GM21786 (cell line): ENCODE results near the gene MAEL.

Source experiments
- ATAC-seq: cut with Tn5 transposase; IDR thresholded peaks from one replicate; pipeline ENCODE4 v1.9.1; 2021; ENCODE audit not compliant: unreplicated experiment

Gene MAEL

DNA sequence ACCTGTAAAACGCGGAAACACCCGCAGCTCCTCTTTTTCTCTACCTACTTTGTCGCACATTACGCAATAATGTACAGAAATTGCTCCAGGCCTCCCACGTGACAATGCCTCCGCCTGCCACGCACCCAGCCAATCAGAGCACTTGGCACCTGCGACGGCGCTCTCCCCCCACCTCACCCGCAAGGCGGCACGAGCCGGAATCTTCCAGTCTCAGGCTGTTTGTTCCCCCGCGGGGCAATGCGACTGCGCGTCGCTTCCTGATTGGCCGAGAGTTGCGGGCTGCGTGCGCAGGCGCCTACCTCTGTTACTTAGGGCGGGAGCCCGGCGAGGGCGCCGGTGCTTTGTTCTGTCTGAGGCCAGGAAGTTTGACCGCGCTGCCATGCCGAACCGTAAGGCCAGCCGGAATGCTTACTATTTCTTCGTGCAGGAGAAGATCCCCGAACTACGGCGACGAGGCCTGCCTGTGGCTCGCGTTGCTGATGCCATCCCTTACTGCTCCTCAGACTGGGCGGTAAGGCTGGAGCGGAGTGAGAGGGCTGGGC, at the start of gene MAEL:
MAEL (plus strand) TSS at position 307 of the 542 bp plus-strand sequence; CDS start at position 380, 73 bp downstream.
- ATAC-seq: no peak

DNA sequence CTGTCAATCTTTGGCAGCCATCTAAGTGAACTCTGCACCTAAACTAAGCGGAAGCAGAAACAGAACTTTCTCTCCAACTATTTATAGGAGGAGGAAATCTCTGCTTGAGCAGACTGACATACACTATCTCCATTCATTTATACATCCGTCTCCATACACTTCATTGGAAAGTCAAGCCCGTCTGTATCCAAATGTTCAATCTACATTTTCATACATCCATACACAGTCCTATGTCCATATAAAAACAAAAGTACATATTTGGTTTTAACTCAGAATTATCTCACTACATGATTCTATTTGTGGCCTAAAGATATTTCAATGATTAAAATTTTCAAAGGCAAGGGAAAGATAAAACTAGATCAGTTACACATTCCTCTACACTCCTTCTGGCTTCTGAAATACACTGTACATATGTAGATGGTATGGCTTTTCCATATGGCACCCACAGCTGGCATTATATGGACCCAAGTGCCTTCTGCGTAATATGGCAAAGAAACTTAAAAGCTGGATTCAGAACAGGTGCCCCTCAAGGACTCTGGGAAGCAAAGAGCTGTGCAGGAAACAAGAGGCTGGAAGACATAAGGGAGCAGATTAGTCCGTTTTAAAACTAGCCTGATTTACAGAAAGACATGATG, 49.2 kb upstream of the MAEL start:
- no peak for ATAC-seq

DNA sequence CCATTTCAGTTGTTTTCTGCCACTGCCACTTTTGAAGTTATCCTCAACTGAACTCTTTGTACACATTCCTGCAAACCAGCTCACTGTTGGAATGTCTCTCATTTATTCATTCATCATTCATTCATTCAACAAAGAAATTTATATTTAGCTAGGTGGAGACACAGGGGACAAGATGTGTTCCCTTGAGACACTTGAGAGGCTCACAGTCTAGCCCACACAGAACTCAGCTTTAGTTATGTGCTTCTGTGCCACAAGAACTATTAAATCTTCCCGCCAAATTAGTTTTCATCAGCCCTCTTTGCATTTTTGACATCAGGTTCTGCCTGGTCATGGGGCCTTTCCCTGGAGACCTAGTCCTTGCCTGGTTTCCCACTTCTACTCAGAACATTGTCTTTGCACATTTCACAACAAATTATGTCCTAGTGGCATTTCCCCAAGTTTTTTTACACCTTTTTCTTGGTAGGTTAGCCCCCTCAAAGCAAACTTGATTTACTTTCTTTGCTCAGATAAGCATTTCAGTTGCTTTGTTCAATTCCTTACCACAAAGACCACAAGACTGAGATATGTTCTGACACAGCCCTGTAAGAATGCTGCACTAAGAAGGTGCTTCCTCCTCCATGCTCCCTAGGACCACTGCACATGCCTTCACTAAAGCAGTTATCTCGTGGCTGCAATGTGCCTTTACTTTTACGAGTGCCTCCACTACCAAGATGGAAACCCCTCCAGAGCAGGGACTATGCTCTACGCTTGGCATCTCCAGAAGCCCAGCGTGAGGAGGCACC, 44.7 kb upstream of the MAEL start:
- ATAC-seq: no peak

DNA sequence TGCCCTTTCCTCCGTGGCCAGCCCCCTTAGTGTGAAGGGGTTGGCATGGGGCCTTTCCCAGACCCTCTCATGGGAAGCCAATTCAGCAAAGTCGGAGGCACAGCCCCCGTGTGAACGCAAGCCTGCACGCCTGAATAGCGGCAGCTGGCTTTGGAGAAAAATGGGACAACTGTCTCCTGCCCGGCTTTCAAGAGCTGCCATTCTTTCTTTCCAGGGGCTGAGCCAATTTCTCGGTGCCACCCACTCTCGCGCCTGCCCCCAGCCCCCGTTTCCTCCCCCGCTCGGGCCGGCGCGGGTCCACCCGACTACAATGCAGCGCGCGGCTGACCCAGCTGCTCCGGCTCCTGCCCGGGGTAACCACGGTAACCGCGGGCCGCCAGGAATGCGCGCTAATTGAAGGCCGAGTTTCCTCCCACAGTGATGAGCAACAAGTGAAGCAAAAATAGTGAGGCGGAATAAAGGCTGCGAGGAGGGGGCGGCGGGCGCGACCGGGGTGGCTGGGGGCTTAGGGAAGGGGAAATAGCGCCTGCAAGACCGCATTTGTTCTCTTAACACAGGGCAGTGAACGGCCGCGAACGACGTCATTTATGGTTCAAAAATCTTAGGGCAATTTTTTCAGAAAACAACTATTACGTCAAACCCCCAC, 41.6 kb upstream of the MAEL start:
- no peak for ATAC-seq

GRCh38 chr1:166948856-166949350, 40.2 kb upstream of the MAEL start:
- ATAC-seq: no peak

DNA sequence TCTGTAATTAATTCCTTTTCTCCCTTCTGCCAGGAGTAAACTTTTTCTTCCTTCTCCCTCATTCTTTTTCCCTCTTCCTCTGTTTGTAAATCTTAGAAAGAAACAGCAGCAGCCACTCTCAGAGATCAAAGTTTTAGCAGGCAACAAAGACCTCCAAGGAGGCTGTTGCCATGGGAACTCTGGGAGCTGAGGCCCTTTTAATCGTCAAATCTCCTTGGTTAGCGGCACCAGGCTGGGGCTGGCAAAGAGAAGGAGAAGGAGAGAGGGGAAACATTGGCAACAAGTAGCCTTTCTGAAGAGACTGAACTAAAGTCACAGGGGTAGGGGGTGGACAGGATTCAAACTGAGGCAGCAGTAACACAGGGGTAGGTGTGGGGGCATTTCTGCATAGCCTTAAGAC, 38.9 kb upstream of the MAEL start:
- ATAC-seq: no peak

DNA sequence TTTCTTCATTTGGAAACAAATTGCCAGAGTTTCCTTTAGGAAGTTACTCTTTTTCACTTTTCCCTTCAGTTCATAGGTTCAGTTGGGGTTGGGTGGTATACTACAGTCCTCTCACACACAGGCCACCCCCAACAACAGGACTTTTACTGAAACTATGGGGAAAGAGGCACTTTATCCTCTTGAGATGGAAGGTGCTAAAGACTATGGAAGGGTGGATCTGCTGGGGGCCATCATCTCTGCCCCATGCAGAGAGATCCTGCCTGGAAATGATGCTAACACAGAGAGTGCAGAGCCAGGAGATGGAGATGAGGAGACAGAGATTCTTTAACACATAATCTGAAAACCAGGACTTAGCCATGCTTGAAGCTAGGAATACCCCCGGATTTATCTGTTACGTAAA, 38.0 kb upstream of the MAEL start:
- ATAC-seq: no peak

- ATAC-seq: no peak
Observed at GRCh38 chr1:166952002-166952746, 36.9 kb upstream of the MAEL start.

DNA sequence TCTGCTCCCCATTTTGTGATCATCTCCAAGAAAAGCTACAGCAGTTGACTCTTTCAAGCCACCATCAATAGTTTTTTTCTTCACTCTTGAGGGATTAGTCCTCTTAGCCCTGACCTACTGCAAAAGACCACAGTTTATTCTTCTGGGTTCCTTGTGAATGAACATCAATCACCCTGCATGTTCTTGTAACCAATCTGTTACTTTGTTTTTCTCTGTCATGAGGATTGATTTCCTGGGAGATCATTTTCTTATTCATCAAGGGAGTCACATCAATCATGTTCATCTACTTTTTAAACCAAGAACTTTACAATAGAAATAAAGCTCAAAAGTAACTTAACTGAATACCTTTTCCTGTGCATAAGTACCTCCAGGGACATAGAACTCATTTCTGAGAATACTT, 35.6 kb upstream of the MAEL start:
- ATAC-seq: no peak

DNA sequence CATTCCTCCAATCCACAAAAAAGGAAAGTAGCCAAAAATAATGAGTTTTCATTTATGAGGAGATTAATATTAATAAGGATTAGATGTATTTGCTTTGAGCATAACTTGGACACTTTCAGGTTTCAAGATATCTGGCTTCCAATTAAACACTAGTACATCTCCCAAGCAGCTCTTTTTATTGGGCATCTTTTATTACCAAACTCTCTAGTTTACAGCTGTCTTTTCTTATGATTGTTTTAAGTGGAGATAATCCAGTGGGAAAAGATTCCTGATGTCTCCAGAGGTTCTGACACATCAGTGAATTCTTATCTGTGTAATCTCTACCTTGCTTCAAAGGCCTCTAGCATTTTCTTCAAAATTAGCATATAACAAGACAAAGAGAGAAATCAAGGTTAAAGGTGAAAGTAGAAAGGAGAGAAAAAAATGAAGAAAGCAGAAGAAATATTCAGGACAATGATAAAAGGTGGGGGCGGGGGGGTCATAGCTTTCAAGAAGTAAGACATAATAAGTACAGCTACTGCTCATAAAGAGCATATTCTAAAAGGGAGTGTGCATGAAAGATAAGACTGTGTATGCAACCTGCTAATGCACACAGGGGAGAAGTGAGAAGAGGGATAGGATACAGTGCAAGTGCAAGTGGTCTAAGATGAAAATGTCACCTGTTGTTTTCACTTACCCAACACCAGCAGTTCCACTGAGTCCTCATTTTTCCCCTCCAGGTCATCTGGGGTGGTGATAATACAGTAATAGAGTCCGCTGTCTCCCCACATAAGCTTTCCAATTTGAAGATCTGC, 32.8 kb upstream of the MAEL start:
- no peak for ATAC-seq

DNA sequence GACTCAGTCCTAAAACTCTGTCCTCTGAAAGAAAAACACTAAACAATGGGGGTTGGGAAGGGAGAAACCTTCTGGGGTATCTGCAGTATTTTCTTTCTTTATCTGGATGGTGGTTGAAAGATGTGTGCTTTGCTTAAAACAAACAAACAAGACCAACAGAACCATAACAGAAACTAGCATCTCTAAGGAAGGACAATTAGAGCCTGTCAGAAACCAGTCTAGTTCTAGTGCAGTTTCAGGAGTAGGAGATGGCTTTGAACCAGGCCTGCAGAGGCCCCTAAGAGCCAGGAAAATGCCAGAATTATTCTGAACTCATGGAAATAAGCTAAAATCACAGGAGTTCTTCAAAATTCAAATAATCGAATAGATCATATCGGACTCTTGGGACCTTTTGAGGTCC, 32.2 kb upstream of the MAEL start:
- ATAC-seq: no peak

- ATAC-seq: no peak
Observed at GRCh38 chr1:166960858-166961474, 28.1 kb upstream of the MAEL start.

DNA sequence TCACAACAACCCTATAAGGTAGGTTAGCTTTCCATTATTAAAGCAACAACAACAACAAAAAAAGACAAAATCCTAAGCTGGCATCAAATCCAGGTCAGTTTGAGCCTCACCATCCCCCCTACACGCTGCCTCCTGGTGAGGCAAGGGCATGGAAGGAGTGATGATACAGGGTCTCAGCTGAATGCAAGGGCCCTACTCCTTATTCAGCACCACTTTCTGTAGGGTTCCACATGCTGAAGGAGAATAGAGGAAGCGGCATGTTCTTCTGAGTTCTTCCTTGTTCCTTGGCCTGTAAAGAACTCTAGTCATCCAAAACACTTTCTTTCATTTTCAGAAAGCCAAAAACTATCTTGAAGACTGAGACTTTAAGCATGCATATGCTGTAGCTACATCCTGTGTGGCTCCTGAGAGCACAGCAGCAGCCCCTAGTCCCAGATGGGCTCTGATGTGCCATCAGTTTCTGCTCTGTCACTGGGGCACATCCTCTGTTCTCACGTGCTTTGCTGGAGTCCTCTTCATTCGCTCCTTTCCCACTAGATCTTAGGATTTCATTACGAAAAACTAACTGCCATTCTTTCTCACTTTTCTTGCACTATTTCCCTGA, 19.9 kb upstream of the MAEL start:
- peak; percentile 83 for ATAC-seq

DNA sequence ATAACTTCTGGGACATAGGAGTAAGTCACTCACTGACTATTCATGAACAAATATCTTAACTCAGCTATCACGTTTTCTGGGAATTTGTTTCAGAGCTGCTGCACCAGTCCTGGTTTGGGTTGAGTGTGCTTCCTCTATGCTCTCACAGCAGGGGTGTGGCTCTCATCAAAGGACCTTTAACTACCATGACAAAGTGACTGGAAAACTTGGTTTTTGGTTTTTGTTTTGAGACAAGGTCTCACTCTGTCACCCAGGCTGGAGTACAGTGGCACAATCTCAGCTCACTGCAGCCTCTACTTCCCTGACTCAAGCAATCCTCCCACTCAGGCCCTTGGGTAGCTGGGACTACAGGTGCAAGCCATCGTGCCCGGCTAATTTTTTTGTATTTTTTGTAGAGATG, 17.8 kb upstream of the MAEL start:
- no peak for ATAC-seq

- no peak for ATAC-seq
Observed at GRCh38 chr1:166972193-166972592, 16.9 kb upstream of the MAEL start.

DNA sequence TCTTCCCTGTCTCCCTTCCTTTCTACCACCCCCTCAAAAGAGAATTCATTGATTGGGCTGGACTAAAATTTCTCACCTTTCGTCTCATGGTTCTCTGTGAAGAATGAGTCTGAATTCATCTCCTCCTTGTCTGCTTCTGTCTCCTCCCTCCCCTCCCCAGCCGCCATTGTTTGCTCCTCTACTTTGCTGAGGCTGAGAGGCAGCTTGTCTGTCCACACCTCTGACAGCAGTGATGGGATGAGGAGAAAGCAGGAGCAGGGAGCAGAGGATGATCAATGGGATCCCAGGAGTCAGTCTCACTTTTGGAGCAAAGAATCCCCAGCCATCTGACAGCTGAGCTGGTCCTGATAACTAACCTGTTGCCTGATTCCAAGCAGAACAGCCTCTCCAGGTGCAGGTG, 16.3 kb upstream of the MAEL start:
- ATAC-seq: no peak

- ATAC-seq: no peak
Observed at GRCh38 chr1:166974647-166975345, 14.3 kb upstream of the MAEL start.

DNA sequence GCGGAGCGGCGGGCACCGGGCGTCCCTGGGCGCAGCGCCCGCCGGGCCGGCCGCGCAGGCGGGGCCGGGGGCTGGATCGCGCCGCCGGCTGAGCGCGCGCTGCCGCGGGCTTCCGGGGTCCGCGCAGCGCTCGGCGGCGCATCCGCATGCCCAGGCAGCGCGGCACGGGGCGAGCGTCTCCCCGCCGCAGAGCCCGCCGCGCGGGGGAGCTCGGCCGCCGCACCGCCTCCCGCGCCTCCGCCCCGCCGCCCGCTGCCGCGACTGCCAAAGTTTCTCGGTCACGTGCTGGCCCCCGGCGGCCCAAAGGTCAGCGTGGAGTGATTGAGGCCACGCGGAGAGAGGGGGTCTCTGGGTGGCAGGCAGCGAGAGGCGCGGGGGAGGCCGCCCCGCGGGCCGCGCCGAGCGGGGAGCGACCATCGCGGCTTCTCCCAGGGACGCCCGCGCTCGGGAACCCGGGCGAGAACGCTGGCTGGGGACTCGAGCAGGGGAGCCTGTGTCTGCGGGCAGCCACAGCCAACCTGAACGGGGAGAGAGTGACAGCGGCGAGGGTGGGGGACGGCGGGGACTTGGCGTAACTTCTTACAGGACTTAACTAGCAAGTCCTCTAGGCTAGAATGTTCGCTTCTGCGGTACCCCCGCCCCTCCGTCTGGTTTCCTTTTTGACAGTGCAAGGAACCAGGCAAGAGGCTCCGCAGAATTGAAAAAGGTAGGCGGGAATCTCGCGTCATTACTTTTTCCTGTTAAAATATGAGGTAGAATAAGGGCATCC, 13.5 kb upstream of the MAEL start, which contains the start of gene ILDR2:
ILDR2 (minus strand) TSS at position 180 of the 769 bp plus-strand sequence. CDS start 272 bp downstream, outside the sequence.
- ATAC-seq: peak; percentile 57
